H9 (cell line): ENCODE data around the gene KRT77. TPM values are rescaled to one million over a fixed set of nuclear protein-coding genes. Genes with fewer than 3 reads are reported as not detected.

ENCODE experiments used
- DNase-seq: peaks from one replicate; pipeline ENCODE4 v3.0.0-alpha.2; 2017
- H2AFZ ChIP-seq: one replicate; pipeline ENCODE4 v1.6.1; 2013; ENCODE audit warnings: mild to moderate bottlenecking, low read length, control low read depth, moderate library complexity
- H2AK5ac ChIP-seq: 2 replicates; pipeline ENCODE4 v1.6.1; 2013; ENCODE audit warnings: low read length, control low read depth, mixed read lengths; ENCODE audit not compliant: insufficient read length
- H2BK120ac ChIP-seq: one replicate; pipeline ENCODE4 v1.6.1; 2013; ENCODE audit warnings: low read depth, mild to moderate bottlenecking, low read length, control low read depth, inconsistent platforms; ENCODE audit not compliant: poor library complexity, severe bottlenecking
- H2BK12ac ChIP-seq: 2 replicates; pipeline ENCODE4 v1.6.1; 2013; ENCODE audit warnings: low read length, control low read depth, mixed read lengths, low read depth; ENCODE audit not compliant: insufficient read length
- H2BK15ac ChIP-seq: 2 replicates; pipeline ENCODE4 v1.6.1; 2013; ENCODE audit warnings: low read depth, low read length, control low read depth
- H2BK20ac ChIP-seq: one replicate; pipeline ENCODE4 v1.6.1; 2013; ENCODE audit warnings: low read depth, mild to moderate bottlenecking, low read length, control low read depth, inconsistent platforms; ENCODE audit not compliant: poor library complexity, severe bottlenecking
- H2BK5ac ChIP-seq: 2 replicates; pipeline ENCODE4 v1.6.1; 2013; ENCODE audit warnings: low read length, control low read depth, mixed read lengths; ENCODE audit not compliant: insufficient read length
- H3K14ac ChIP-seq: 2 replicates; pipeline ENCODE4 v1.6.1; 2013; ENCODE audit warnings: low read length, control low read depth; ENCODE audit not compliant: insufficient read depth
- H3K18ac ChIP-seq: 2 replicates; pipeline ENCODE4 v1.6.1; 2013; ENCODE audit warnings: low read depth, mild to moderate bottlenecking, mixed read lengths, low read length, control low read depth; ENCODE audit not compliant: insufficient read length
- H3K23ac ChIP-seq: 2 replicates; pipeline ENCODE4 v1.6.1; 2013; ENCODE audit warnings: low read length, control low read depth, mixed read lengths, low read depth; ENCODE audit not compliant: insufficient read length
- H3K23me2 ChIP-seq: 2 replicates; pipeline ENCODE4 v1.6.1; 2013; ENCODE audit warnings: low read depth, mild to moderate bottlenecking, mixed read lengths, low read length, control low read depth; ENCODE audit not compliant: insufficient read length, poor library complexity, severe bottlenecking
- H3K27ac ChIP-seq: 2 replicates; pipeline ENCODE4 v1.5.1; 2013; ENCODE audit warnings: low read length, control low read depth, mixed read lengths, low read depth; ENCODE audit not compliant: insufficient read length
- H3K27me3 ChIP-seq: 2 replicates; pipeline ENCODE4 v1.6.1; 2013; ENCODE audit warnings: low read length, control low read depth, inconsistent platforms; ENCODE audit not compliant: insufficient read depth
- H3K4ac ChIP-seq: 2 replicates; pipeline ENCODE4 v1.6.1; 2013; ENCODE audit warnings: low read depth, mild to moderate bottlenecking, control low read depth, inconsistent platforms, low read length, moderate library complexity
- H3K4me1 ChIP-seq: 2 replicates; pipeline ENCODE4 v1.6.1; 2013; ENCODE audit warnings: low read length, control low read depth, inconsistent platforms; ENCODE audit not compliant: insufficient read depth
- H3K4me2 ChIP-seq: 2 replicates; pipeline ENCODE4 v1.6.1; 2013; ENCODE audit warnings: low read length, control low read depth, mixed read lengths; ENCODE audit not compliant: insufficient read length, insufficient read depth
- H3K56ac ChIP-seq: 2 replicates; pipeline ENCODE4 v1.6.1; 2013; ENCODE audit warnings: low read depth, mild to moderate bottlenecking, mixed read lengths, low read length, control low read depth; ENCODE audit not compliant: insufficient read length
- H3K79me1 ChIP-seq: 2 replicates; pipeline ENCODE4 v1.6.1; 2013; ENCODE audit warnings: low read depth, mild to moderate bottlenecking, moderate library complexity, low read length, control low read depth, inconsistent platforms; ENCODE audit not compliant: insufficient read depth, poor library complexity, severe bottlenecking
- H3K79me2 ChIP-seq: 2 replicates; pipeline ENCODE4 v1.6.1; 2013; ENCODE audit warnings: low read length, control low read depth, inconsistent platforms; ENCODE audit not compliant: insufficient read depth
- H3K9ac ChIP-seq: 2 replicates; pipeline ENCODE4 v1.6.1; 2013; ENCODE audit warnings: low read length, control low read depth, mixed read lengths; ENCODE audit not compliant: insufficient read length; ENCODE audit errors: extremely low read depth
- H3K9me3 ChIP-seq: one replicate; pipeline ENCODE4 v1.6.1; 2013; ENCODE audit warnings: low read depth, low read length, inconsistent platforms; ENCODE audit not compliant: control insufficient read depth
- H3T11ph ChIP-seq: one replicate; pipeline ENCODE4 v1.6.1; 2013; ENCODE audit warnings: mild to moderate bottlenecking, low read length, control low read depth, inconsistent platforms
- H4K20me1 ChIP-seq: one replicate; pipeline ENCODE4 v1.6.1; 2013; ENCODE audit not compliant: control insufficient read depth, insufficient read length, insufficient read depth
- H4K5ac ChIP-seq: 2 replicates; pipeline ENCODE4 v1.6.1; 2013; ENCODE audit warnings: low read depth, mild to moderate bottlenecking, mixed read lengths, low read length, control low read depth; ENCODE audit not compliant: insufficient read length
- H4K8ac ChIP-seq: replicated peaks from 2 replicates; pipeline ENCODE4 v1.6.1; 2013; ENCODE audit warnings: low read length, control low read depth, mixed read lengths, low read depth; ENCODE audit not compliant: insufficient read length
- H4K91ac ChIP-seq: 2 replicates; pipeline ENCODE4 v1.6.1; 2013; ENCODE audit warnings: low read depth, mild to moderate bottlenecking, moderate library complexity, mixed read lengths, low read length, control low read depth; ENCODE audit not compliant: insufficient read length
- H3K27ac Mint-ChIP-seq, 3 experiments: 2 replicates in 2 of 3; 3 replicates in 1 of 3; pipeline ENCODE4 v1.8.0; 2020 to 2021; ENCODE audit warnings: mixed read lengths in 3 of 3, mild to moderate bottlenecking in 1 of 3, moderate library complexity in 1 of 3
- H3K27me3 Mint-ChIP-seq: 2 replicates; pipeline ENCODE4 v1.8.0; 2021; ENCODE audit warnings: low read depth, mild to moderate bottlenecking, moderate library complexity, mixed read lengths
- H3K36me3 Mint-ChIP-seq, 3 experiments: 2 replicates in 2 of 3; 3 replicates in 1 of 3; pipeline ENCODE4 v1.8.0; 2020 to 2021; ENCODE audit warnings: low read depth in 3 of 3, mixed read lengths in 3 of 3; ENCODE audit not compliant: insufficient read depth in 1 of 3
- H3K4me1 Mint-ChIP-seq, 2 experiments: 2 replicates each; pipeline ENCODE4 v1.8.0; 2020; ENCODE audit warnings: mixed read lengths in 2 of 2
- H3K4me3 Mint-ChIP-seq, 2 experiments: 2 replicates in 1 of 2; 3 replicates in 1 of 2; pipeline ENCODE4 v1.8.0; 2020 to 2021; ENCODE audit warnings: mild to moderate bottlenecking in 2 of 2, mixed read lengths in 2 of 2, moderate library complexity in 1 of 2
- H3K9me3 Mint-ChIP-seq, 2 experiments: 2 replicates in 1 of 2; 3 replicates in 1 of 2; pipeline ENCODE4 v1.8.0; 2020; ENCODE audit warnings: mild to moderate bottlenecking in 2 of 2, mixed read lengths in 2 of 2, moderate library complexity in 1 of 2
- CTCF ChIP-seq: fragments of 200-600 bp; sonication (generic); conservative IDR thresholded peaks from 3 replicates; pipeline ENCODE4 v1.8.0; 2021; ENCODE audit warnings: antibody characterized with exemption, mild to moderate bottlenecking
- WGBS: extraction: QIAGEN DNeasy Blood & Tissue Kit; methylation state at CpG from one replicate; pipeline ENCODE4 v1.1.7; 2013; ENCODE audit warnings: missing lambda C conversion rate, low lambda C conversion rate, mixed read lengths; ENCODE audit not compliant: insufficient read length; ENCODE audit errors: extremely low coverage; 5-methylcytosine and 5-hydroxymethylcytosine counted together
- total RNA-seq: library from RNA; stranded (reverse); gene quantifications from 2 replicates; pipeline ENCODE4 v1.2.1, GENCODE V29; 2021

Gene KRT77
- total RNA-seq, 1 experiment from 2014 or later, result not detected

GRCh38 chr12:52659395-52659794 lies 43.9 kb downstream of the KRT77 start:
- H3K36me3 Mint-ChIP-seq, result no peaks in the 10 kb centered on the region

More at GRCh38 chr12:52659395-52659794, 43.9 kb downstream of the KRT77 start:
- H3T11ph ChIP-seq, result no peak overlapping the region
- WGBS, result no CpG with 5 or more reads among the region's 7 CpGs
- Mint-ChIP-seq H3K27ac (peak overlapping the region in 1 of 3 experiments; percentile 60; a peak in 1 of 7 replicates), H3K4me3 (no peak overlapping the region), H3K4me1 (peaks cover 0 to 4% of the 10 kb centered on the region in 2 experiments; a peak in 2 of 4 replicates), H3K27me3 (peaks cover 25% of the 10 kb centered on the region), H3K9me3 (no peaks in the 10 kb centered on the region)
- no peaks in the 10 kb centered on the region for H3K27me3 ChIP-seq
- H3K4ac ChIP-seq, result no peak overlapping the region
- H2BK20ac ChIP-seq, result no peak overlapping the region
- H4K8ac ChIP-seq, result no peak overlapping the region
- H2AK5ac ChIP-seq, result no peak overlapping the region
- H3K9me3 ChIP-seq, result no peaks in the 10 kb centered on the region
- H3K4me2 ChIP-seq, result no peak overlapping the region
- no peak overlapping the region for H3K56ac ChIP-seq
- no peak overlapping the region for H3K9ac ChIP-seq
- no peak overlapping the region for H3K27ac ChIP-seq
- peaks cover 2% of the 10 kb centered on the region for H4K20me1 ChIP-seq
- H2BK120ac ChIP-seq, result no peak overlapping the region
- no peak overlapping the region for H2BK12ac ChIP-seq
- H4K5ac ChIP-seq, result no peak overlapping the region
- no peak overlapping the region for H3K14ac ChIP-seq
- no peaks in the 10 kb centered on the region for H3K79me2 ChIP-seq
- H3K23me2 ChIP-seq, result no peaks in the 10 kb centered on the region
- DNase-seq, result no peak
- H2BK15ac ChIP-seq, result no peak overlapping the region
- no peak overlapping the region for H3K23ac ChIP-seq
- H2AFZ ChIP-seq, result no peak overlapping the region
- H3K18ac ChIP-seq, result no peak overlapping the region
- H4K91ac ChIP-seq, result no peak overlapping the region
- no peak overlapping the region for H2BK5ac ChIP-seq
- no peak for TF ChIP-seq CTCF
- H3K4me1 ChIP-seq, result no peaks in the 10 kb centered on the region
- no peaks in the 10 kb centered on the region for H3K79me1 ChIP-seq
